ENCODE measurements around the gene CFAP61. TPM values are rescaled to one million over a fixed set of nuclear protein-coding genes. Genes with fewer than 3 reads are reported as not detected.

CFAP61 gene
- total RNA-seq, 1 experiment from 2014 or later = 0.61 TPM

DNA sequence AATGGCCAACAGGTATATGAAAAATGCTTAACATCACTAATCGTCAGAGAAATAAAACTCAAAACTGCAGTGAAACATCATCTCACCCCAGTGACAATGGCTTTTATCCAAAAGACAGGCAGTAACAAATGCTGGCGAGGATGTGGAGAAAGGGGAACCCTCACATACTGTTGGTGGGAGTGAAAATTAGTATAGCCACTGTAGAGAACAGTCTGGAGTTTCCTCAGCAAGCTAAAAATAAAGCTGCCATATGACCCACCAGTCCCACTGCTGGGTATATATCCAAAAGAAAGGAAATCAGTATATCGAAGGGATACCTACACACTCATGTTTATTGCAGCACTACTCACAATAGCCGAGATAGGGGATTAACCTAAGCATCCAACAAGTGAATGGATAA lies 292.1 kb downstream of the CFAP61 start:
- TF ChIP-seq CREB1 (CRISPR knock-in tag; IDR thresholded peaks at IDR 0.05) (no peak), ELF4 (CRISPR knock-in tag; IDR thresholded peaks at IDR 0.05; ENCODE audit: low read depth) (no peak), ZNF532 (CRISPR knock-in tag; IDR thresholded peaks at IDR 0.05; ENCODE audit: borderline replicate concordance) (no peak), ATF1 (CRISPR knock-in tag; IDR thresholded peaks at IDR 0.05) (no peak), GRHL2 (CRISPR knock-in tag; IDR thresholded peaks at IDR 0.05; ENCODE audit: insufficient replicate concordance, severe bottlenecking) (no peak), ZNF219 (CRISPR knock-in tag; IDR thresholded peaks at IDR 0.05; ENCODE audit: borderline replicate concordance) (no peak), OVOL2 (CRISPR knock-in tag; IDR thresholded peaks at IDR 0.05; ENCODE audit: borderline replicate concordance) (no peak)
- TF ChIP-seq, protein P1, sequence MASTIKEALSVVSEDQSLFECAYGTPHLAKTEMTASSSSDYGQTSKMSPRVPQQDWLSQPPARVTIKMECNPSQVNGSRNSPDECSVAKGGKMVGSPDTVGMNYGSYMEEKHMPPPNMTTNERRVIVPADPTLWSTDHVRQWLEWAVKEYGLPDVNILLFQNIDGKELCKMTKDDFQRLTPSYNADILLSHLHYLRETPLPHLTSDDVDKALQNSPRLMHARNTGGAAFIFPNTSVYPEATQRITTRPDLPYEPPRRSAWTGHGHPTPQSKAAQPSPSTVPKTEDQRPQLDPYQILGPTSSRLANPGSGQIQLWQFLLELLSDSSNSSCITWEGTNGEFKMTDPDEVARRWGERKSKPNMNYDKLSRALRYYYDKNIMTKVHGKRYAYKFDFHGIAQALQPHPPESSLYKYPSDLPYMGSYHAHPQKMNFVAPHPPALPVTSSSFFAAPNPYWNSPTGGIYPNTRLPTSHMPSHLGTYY (CRISPR knock-in tag; IDR thresholded peaks at IDR 0.05) = no peak
- TF ChIP-seq, protein P2, sequence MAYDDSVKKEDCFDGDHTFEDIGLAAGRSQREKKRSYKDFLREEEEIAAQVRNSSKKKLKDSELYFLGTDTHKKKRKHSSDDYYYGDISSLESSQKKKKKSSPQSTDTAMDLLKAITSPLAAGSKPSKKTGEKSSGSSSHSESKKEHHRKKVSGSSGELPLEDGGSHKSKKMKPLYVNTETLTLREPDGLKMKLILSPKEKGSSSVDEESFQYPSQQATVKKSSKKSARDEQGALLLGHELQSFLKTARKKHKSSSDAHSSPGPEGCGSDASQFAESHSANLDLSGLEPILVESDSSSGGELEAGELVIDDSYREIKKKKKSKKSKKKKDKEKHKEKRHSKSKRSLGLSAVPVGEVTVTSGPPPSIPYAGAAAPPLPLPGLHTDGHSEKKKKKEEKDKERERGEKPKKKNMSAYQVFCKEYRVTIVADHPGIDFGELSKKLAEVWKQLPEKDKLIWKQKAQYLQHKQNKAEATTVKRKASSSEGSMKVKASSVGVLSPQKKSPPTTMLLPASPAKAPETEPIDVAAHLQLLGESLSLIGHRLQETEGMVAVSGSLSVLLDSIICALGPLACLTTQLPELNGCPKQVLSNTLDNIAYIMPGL (CRISPR knock-in tag; IDR thresholded peaks at IDR 0.05) = no peak
- TF ChIP-seq, protein P3, sequence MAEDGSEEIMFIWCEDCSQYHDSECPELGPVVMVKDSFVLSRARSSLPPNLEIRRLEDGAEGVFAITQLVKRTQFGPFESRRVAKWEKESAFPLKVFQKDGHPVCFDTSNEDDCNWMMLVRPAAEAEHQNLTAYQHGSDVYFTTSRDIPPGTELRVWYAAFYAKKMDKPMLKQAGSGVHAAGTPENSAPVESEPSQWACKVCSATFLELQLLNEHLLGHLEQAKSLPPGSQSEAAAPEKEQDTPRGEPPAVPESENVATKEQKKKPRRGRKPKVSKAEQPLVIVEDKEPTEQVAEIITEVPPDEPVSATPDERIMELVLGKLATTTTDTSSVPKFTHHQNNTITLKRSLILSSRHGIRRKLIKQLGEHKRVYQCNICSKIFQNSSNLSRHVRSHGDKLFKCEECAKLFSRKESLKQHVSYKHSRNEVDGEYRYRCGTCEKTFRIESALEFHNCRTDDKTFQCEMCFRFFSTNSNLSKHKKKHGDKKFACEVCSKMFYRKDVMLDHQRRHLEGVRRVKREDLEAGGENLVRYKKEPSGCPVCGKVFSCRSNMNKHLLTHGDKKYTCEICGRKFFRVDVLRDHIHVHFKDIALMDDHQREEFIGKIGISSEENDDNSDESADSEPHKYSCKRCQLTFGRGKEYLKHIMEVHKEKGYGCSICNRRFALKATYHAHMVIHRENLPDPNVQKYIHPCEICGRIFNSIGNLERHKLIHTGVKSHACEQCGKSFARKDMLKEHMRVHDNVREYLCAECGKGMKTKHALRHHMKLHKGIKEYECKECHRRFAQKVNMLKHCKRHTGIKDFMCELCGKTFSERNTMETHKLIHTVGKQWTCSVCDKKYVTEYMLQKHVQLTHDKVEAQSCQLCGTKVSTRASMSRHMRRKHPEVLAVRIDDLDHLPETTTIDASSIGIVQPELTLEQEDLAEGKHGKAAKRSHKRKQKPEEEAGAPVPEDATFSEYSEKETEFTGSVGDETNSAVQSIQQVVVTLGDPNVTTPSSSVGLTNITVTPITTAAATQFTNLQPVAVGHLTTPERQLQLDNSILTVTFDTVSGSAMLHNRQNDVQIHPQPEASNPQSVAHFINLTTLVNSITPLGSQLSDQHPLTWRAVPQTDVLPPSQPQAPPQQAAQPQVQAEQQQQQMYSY (CRISPR knock-in tag; IDR thresholded peaks at IDR 0.05) = no peak
- TF ChIP-seq, protein P4, sequence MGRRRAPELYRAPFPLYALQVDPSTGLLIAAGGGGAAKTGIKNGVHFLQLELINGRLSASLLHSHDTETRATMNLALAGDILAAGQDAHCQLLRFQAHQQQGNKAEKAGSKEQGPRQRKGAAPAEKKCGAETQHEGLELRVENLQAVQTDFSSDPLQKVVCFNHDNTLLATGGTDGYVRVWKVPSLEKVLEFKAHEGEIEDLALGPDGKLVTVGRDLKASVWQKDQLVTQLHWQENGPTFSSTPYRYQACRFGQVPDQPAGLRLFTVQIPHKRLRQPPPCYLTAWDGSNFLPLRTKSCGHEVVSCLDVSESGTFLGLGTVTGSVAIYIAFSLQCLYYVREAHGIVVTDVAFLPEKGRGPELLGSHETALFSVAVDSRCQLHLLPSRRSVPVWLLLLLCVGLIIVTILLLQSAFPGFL (CRISPR knock-in tag; IDR thresholded peaks at IDR 0.05; ENCODE audit: borderline replicate concordance) = no peak
- TF ChIP-seq, protein P5, sequence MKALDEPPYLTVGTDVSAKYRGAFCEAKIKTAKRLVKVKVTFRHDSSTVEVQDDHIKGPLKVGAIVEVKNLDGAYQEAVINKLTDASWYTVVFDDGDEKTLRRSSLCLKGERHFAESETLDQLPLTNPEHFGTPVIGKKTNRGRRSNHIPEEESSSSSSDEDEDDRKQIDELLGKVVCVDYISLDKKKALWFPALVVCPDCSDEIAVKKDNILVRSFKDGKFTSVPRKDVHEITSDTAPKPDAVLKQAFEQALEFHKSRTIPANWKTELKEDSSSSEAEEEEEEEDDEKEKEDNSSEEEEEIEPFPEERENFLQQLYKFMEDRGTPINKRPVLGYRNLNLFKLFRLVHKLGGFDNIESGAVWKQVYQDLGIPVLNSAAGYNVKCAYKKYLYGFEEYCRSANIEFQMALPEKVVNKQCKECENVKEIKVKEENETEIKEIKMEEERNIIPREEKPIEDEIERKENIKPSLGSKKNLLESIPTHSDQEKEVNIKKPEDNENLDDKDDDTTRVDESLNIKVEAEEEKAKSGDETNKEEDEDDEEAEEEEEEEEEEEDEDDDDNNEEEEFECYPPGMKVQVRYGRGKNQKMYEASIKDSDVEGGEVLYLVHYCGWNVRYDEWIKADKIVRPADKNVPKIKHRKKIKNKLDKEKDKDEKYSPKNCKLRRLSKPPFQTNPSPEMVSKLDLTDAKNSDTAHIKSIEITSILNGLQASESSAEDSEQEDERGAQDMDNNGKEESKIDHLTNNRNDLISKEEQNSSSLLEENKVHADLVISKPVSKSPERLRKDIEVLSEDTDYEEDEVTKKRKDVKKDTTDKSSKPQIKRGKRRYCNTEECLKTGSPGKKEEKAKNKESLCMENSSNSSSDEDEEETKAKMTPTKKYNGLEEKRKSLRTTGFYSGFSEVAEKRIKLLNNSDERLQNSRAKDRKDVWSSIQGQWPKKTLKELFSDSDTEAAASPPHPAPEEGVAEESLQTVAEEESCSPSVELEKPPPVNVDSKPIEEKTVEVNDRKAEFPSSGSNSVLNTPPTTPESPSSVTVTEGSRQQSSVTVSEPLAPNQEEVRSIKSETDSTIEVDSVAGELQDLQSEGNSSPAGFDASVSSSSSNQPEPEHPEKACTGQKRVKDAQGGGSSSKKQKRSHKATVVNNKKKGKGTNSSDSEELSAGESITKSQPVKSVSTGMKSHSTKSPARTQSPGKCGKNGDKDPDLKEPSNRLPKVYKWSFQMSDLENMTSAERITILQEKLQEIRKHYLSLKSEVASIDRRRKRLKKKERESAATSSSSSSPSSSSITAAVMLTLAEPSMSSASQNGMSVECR (CRISPR knock-in tag; IDR thresholded peaks at IDR 0.05; ENCODE audit: borderline replicate concordance) = no peak
- ATAC-seq (no peak), DNase-seq (ENCODE audit: low spot score) (no peak)
- H3K27me3 Mint-ChIP-seq (ENCODE audit: low read depth) = no peaks in the 10 kb centered on the region
- no peak overlapping the region for H3K27ac Mint-ChIP-seq
- CTCF ChIA-PET = no interaction called here
- no peaks in the 10 kb centered on the region for H3K9me3 Mint-ChIP-seq
- no peaks in the 10 kb centered on the region for H3K4me1 Mint-ChIP-seq
- H3K4me3 Mint-ChIP-seq = no peak overlapping the region
- POLR2A ChIA-PET = no interaction called here
- no peaks in the 10 kb centered on the region for H3K36me3 Mint-ChIP-seq
